Body of pancreas (tissue), 4 donors: ENCODE measurements around the gene AJM1.

Source experiments
- CTCF ChIP-seq, 7 experiments: fragments of 450-650 bp in 4 of 7; fragments of 200-600 bp in 3 of 7; sonication (generic) in 3 of 7; IDR thresholded peaks; one replicate each; pipeline ENCODE4 v1.5.1; 2016 to 2019; ENCODE audit warnings: antibody characterized with exemption in 7 of 7
- POLR2A ChIP-seq, 3 donors: fragments of 450-650 bp; IDR thresholded peaks; one replicate each; pipeline ENCODE4 v1.6.1; 2016; ENCODE audit warnings: antibody characterized with exemption in 3 of 3, mild to moderate bottlenecking in 2 of 3

- TF ChIP-seq CTCF (IDR thresholded peaks at IDR 0.05) (no peak), POLR2A (IDR thresholded peaks at IDR 0.05) (no peak)
Observed at GRCh38 chr9:136860933-136861873, 18.9 kb downstream of the AJM1 start.
